H1 (cell line): Measurements from ENCODE around the gene ARHGEF7. TPM values are rescaled to one million over a fixed set of nuclear protein-coding genes. Genes with fewer than 3 reads are reported as not detected.

ENCODE experiments used
- BRCA1 ChIP-seq: IDR thresholded peaks from 2 replicates; pipeline ENCODE4 v1.6.1; 2012; ENCODE audit warnings: low read depth, low read length, improper control_type of control experiment
- CBX8 ChIP-seq: fragments of 300-800, 300-1000 bp; sonication (generic); IDR thresholded peaks from 2 replicates; pipeline ENCODE4 v1.7.1; 2016; ENCODE audit warnings: low read depth, low read length, borderline replicate concordance
- PHF8 ChIP-seq: fragments of 200-600 bp; sonication (generic); conservative IDR thresholded peaks from 2 replicates; pipeline ENCODE4 v1.7.1; 2012; ENCODE audit warnings: low read depth, mild to moderate bottlenecking, inconsistent platforms, low read length, moderate library complexity
- RNF2 ChIP-seq: fragments of 200-900, 300-1000 bp; sonication (generic); IDR thresholded peaks from 2 replicates; pipeline ENCODE4 v1.7.1; 2016; ENCODE audit warnings: borderline replicate concordance, low read depth, mild to moderate bottlenecking, antibody characterized with exemption, low read length; ENCODE audit not compliant: poor library complexity, severe bottlenecking; ENCODE audit errors: missing control alignments
- RXRA ChIP-seq: IDR thresholded peaks from 2 replicates; pipeline ENCODE4 v1.6.1; 2011; ENCODE audit warnings: low read depth, mild to moderate bottlenecking, low read length, moderate library complexity; ENCODE audit not compliant: insufficient read depth
- SIRT6 ChIP-seq: IDR thresholded peaks from one replicate; pipeline ENCODE4 v1.7.1; 2012; ENCODE audit warnings: low read length, inconsistent platforms
- SIX5 ChIP-seq: IDR thresholded peaks from 2 replicates; pipeline ENCODE4 v1.6.1; 2011; ENCODE audit warnings: mild to moderate bottlenecking, low read depth, low read length
- SUZ12 ChIP-seq: fragments of 200-600 bp; sonication (generic); IDR thresholded peaks from 2 replicates; pipeline ENCODE4 v1.6.1; 2012; ENCODE audit warnings: mild to moderate bottlenecking, inconsistent platforms, low read length, moderate library complexity, mixed read lengths
- polyA plus RNA-seq, 7 experiments: library from polyadenylated mRNA; depleted of rRNA in 3 of 7; stranded (reverse) in 5 of 7; unstranded in 2 of 7; fragments of >200 nt in 5 of 7; fragments of 200-250 nt in 2 of 7; gene quantifications; 1 replicate in 5 of 7; 2 replicates in 1 of 7; 4 replicates in 1 of 7; pipeline versions ENCODE4 v1.2.1 to v1.2.3, GENCODE V29; 2011 to 2013; ENCODE audit warnings: missing spikeins in 2 of 7, mixed read lengths in 2 of 7
- total RNA-seq: library from RNA; stranded (reverse); fragmentation: NEBNext Ultra II Directional; extraction: Animal tissue kit (Norgen Biotek cat#: 25700); gene quantifications from 2 replicates; pipeline ENCODE4 v1.2.1, GENCODE V29; 2021

The ARHGEF7 gene
- total and polyA plus RNA-seq, 2 of the 8 experiments (the other 6 are each of a cell fraction or from before 2014, with no cell fraction given): 26.2 to 56.5 TPM

DNA sequence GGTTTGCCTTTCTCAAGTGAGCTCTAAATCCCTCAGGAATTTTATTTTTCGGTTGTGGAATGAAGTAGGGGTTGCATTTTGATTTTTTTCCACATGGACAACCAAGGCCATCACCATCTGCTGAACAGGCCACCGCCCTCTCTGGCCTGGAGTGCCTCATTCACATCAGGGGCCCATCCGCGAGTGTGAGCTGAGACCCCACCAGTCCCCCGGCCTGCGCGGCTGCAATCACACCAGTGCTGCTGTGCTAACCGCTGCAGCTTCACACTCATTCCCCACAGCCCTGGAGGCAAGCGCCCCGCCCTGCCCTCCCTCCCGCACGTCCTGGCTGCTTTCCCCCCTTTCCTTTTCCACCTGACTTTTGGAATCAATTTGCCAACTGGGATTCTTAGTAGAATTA lies 35.7 kb upstream of the ARHGEF7 start (continued):
- no peak for TF ChIP-seq SUZ12
- no peak for TF ChIP-seq SIX5
- TF ChIP-seq CBX8: no peak
- TF ChIP-seq BRCA1: no peak
- TF ChIP-seq PHF8: no peak
- TF ChIP-seq RNF2: no peak
- no peak for TF ChIP-seq RXRA
- no peak for TF ChIP-seq SIRT6
